A549 (cell line): Measurements from ENCODE around the gene ADCY7. TPM values are rescaled to one million over a fixed set of nuclear protein-coding genes. Genes with fewer than 3 reads are reported as not detected.
A peak's percentile ranks its signal among the peaks of the same experiment; 100 is the strongest.

Experiments used
- ATAC-seq, 2 experiments: fragments of 200-7000 bp in 1 of 2; fragments of >200 bp in 1 of 2; cut with Nextera tagmentation in 1 of 2; cut with Tn5 transposase in 1 of 2; 3 replicates each; pipeline versions ENCODE4 v1.8.0 to v1.9.1; 2018 to 2020; ENCODE audit warnings: mild to moderate bottlenecking in 1 of 2, moderate library complexity in 1 of 2
- CTCF ChIA-PET: fragments of 300-600 bp; sonication (Branson Sonifier 250); formaldehyde crosslinking; extraction: SDS; loops from one replicate; lab custom pipeline; 2021; ENCODE audit warnings: antibody characterized with exemption, inconsistent platforms; lab: Yijun Ruan, JAX
- POLR2A ChIA-PET: fragments of 350-600 bp; formaldehyde crosslinking; extraction: SDS; loops from one replicate; lab custom pipeline; 2021; ENCODE audit warnings: antibody characterized with exemption, inconsistent platforms; lab: Yijun Ruan, JAX
- DNase-seq, 2 experiments: peaks; one replicate each; pipeline versions ENCODE4 v3.0.0 to v3.0.0-alpha.2; 2011 to 2016; ENCODE audit warnings: low read depth in 1 of 2, low spot score in 1 of 2
- FAIRE-seq: peaks from 2 replicates; lab custom pipeline; 2011; peaks lifted over from hg19 to GRCh38; lab: Jason Lieb, UNC
- H3K27ac ChIP-seq, 2 experiments: fragments of >200 bp; sonication (Bioruptor Twin); formaldehyde crosslinking; 3 replicates each; pipeline ENCODE4 v1.5.1; 2016 to 2017
- H3K4me1 ChIP-seq: fragments of >200 bp; sonication (Bioruptor Twin); formaldehyde crosslinking; 3 replicates; pipeline ENCODE4 v1.6.1; 2016
- H3K4me2 ChIP-seq: fragments of >200 bp; sonication (Bioruptor Twin); formaldehyde crosslinking; 3 replicates; pipeline ENCODE4 v1.6.1; 2016
- H3K4me3 ChIP-seq: fragments of >200 bp; sonication (Bioruptor Twin); formaldehyde crosslinking; 3 replicates; pipeline ENCODE4 v1.5.1; 2016
- H3K9me3 ChIP-seq: fragments of >200 bp; sonication (Bioruptor Twin); formaldehyde crosslinking; 3 replicates; pipeline ENCODE4 v1.6.1; 2016
- CBX2 ChIP-seq: fragments of 200-600 bp; sonication (generic); IDR thresholded peaks from 2 replicates; pipeline ENCODE4 v1.6.1; 2016; ENCODE audit warnings: low read depth, mild to moderate bottlenecking, borderline replicate concordance
- CHD2 ChIP-seq: fragments of 150-350 bp; IDR thresholded peaks from 2 replicates; pipeline ENCODE4 v1.6.1; 2014; ENCODE audit warnings: low read length; ENCODE audit not compliant: partially characterized antibody
- CHD4 ChIP-seq: fragments of 200-600 bp; sonication (generic); IDR thresholded peaks from 2 replicates; pipeline ENCODE4 v1.6.1; 2016; ENCODE audit warnings: antibody characterized with exemption, mild to moderate bottlenecking, borderline replicate concordance
- HOXB13 ChIP-seq: fragments of 250-450 bp; sonication (Bioruptor Pico); IDR thresholded peaks from 2 replicates; pipeline ENCODE4 v1.5.0; 2020; ENCODE audit warnings: low read depth, mild to moderate bottlenecking, moderate library complexity
- KDM1A ChIP-seq: fragments of 200-600 bp; sonication (generic); IDR thresholded peaks from 2 replicates; pipeline ENCODE4 v1.6.1; 2016; ENCODE audit warnings: low read depth, mild to moderate bottlenecking
- MAX ChIP-seq: IDR thresholded peaks from 2 replicates; pipeline ENCODE4 v1.6.1; 2012
- NFE2L2 ChIP-seq: fragments of 150-350 bp; conservative IDR thresholded peaks from 2 replicates; pipeline ENCODE4 v1.6.1; 2014; ENCODE audit warnings: low read length
- POLR2AphosphoS2 ChIP-seq: conservative IDR thresholded peaks from 2 replicates; pipeline ENCODE4 v1.6.1; 2012; ENCODE audit warnings: low read length, improper control_type of control experiment, inconsistent platforms
- RAD21 ChIP-seq, 2 experiments: fragments of >200 bp in 1 of 2; sonication (Bioruptor Twin) in 1 of 2; formaldehyde crosslinking in 1 of 2; IDR thresholded peaks in 1 of 2; conservative IDR thresholded peaks in 1 of 2; 2 replicates in 1 of 2; 3 replicates in 1 of 2; pipeline ENCODE4 v1.6.1; 2012 to 2018; ENCODE audit warnings: inconsistent platforms in 1 of 2
- RNF2 ChIP-seq: fragments of 200-600 bp; sonication (generic); IDR thresholded peaks from 2 replicates; pipeline ENCODE4 v1.6.1; 2016; ENCODE audit warnings: low read depth, mild to moderate bottlenecking, antibody characterized with exemption, moderate library complexity, borderline replicate concordance
- ZFP36 ChIP-seq: fragments of 450-650 bp; IDR thresholded peaks from 2 replicates; pipeline ENCODE4 v1.6.1; 2014; ENCODE audit warnings: borderline replicate concordance; ENCODE audit not compliant: partially characterized antibody
- ZSCAN20 ChIP-seq: fragments of 250-450 bp; sonication (Bioruptor Pico); IDR thresholded peaks from 2 replicates; pipeline ENCODE4 v1.8.0; 2022; ENCODE audit warnings: mild to moderate bottlenecking, moderate library complexity
- WGBS: methylation state at CpG from one replicate; pipeline ENCODE4 v1.1.6; 2017; ENCODE audit errors: missing lambda C conversion rate; 5-methylcytosine and 5-hydroxymethylcytosine counted together
- polyA plus RNA-seq, 4 experiments: library from polyadenylated mRNA; depleted of rRNA in 3 of 4; stranded (reverse); fragments of >200 nt; fragmentation: RNase III in 1 of 4; extraction: RNeasy Plus Mini Kit Qiagen cat#74134 plus additional on column Dnase treatment in 1 of 4; gene quantifications; 2 replicates in 3 of 4; 3 replicates in 1 of 4; pipeline ENCODE4 v1.2.3, GENCODE V29; 2011 to 2017
- TF ChIP-seq, protein P1 (sequence below): IDR thresholded peaks from 2 replicates; pipeline ENCODE4 v1.6.1; 2012
- TF ChIP-seq, protein P2 (sequence below): fragments of 250-450 bp; sonication (Bioruptor Pico); IDR thresholded peaks from 2 replicates; pipeline ENCODE4 v1.5.0; 2021; ENCODE audit warnings: mild to moderate bottlenecking, moderate library complexity, borderline replicate concordance
- TF ChIP-seq, protein P3 (sequence below): fragments of >200 bp; sonication (Bioruptor Twin); formaldehyde crosslinking; IDR thresholded peaks from 2 replicates; pipeline ENCODE4 v1.6.1; 2016

ADCY7 gene
- polyA plus RNA-seq, 2 of the 4 experiments (the other 2 are of a cell fraction) = 10.5 to 18.7 TPM

DNA sequence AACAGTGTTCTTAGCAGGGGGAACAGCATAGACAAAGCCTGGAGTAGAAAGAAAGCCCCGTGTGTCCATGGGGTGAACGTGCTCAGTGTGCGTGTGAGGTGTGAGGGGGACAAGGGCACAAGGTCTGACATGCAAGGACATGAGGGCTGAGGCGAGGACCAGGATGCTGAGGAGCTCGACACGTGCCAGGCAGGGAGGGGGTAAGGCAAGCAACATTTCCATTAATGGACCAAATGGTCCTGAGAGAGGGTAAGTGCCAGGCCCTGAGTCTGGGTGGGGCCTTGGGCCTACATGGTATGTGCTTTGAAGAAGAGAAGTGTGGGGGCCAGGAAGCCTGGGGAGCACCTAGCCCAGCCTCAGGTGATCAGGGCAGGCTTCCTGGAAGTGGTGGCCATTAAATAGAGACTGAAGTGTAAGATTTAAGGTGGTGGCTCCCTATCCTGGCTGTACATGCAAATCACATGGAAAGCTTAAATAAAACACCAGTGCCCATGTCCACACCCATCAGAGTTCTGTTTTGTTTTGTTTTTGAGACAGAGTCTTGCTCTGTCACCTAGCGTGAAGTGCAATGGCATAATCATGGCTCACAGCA, 29.3 kb downstream of the ADCY7 start:
- no peak for FAIRE-seq
- 98% methylated on average over 7 of the region's 7 CpGs for WGBS

GRCh38 chr16:50296807-50297206, 30.5 kb downstream of the ADCY7 start:
- TF ChIP-seq ZSCAN20 = no peak
- TF ChIP-seq, protein P1, sequence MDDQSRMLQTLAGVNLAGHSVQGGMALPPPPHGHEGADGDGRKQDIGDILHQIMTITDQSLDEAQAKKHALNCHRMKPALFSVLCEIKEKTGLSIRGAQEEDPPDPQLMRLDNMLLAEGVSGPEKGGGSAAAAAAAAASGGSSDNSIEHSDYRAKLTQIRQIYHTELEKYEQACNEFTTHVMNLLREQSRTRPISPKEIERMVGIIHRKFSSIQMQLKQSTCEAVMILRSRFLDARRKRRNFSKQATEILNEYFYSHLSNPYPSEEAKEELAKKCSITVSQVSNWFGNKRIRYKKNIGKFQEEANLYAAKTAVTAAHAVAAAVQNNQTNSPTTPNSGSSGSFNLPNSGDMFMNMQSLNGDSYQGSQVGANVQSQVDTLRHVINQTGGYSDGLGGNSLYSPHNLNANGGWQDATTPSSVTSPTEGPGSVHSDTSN = no peak
- 40% methylated on average over 1 of the region's 2 CpGs for WGBS
- Histone ChIP-seq H3K9me3 (no peaks in the 10 kb centered on the region), H3K27ac (no peak overlapping the region), H3K4me1 (peaks cover 10% of the 10 kb centered on the region), H3K4me2 (no peak overlapping the region), H3K4me3 (no peak overlapping the region)
- FAIRE-seq (no peak), DNase-seq (no peak), ATAC-seq (no peak)
- POLR2A ChIA-PET = no interaction called here
- CTCF ChIA-PET = interaction anchor here (0.6 to 2.5 kb wide), 5 partner anchors 12 to 113 kb away, joined by 3 to 9 read pairs (median 5); no protein-coding TSS in a partner anchor

More for the DNA sequence above, 29.3 kb downstream of the ADCY7 start:
- Histone ChIP-seq H3K4me1 (no peaks in the 10 kb centered on the region), H3K27ac (no peak overlapping the region), H3K9me3 (no peaks in the 10 kb centered on the region), H3K4me3 (no peak overlapping the region), H3K4me2 (no peak overlapping the region)
- TF ChIP-seq NFE2L2 (no peak), CHD2 (no peak), CBX2 (no peak), POLR2AphosphoS2 (no peak), ZFP36 (peak; percentile 81), RAD21 (conservative IDR thresholded peaks at IDR 0.05 in 1 of 2, IDR thresholded peaks at IDR 0.05 in 1 of 2) (no peak), CHD4 (no peak)
- TF ChIP-seq, protein P2, sequence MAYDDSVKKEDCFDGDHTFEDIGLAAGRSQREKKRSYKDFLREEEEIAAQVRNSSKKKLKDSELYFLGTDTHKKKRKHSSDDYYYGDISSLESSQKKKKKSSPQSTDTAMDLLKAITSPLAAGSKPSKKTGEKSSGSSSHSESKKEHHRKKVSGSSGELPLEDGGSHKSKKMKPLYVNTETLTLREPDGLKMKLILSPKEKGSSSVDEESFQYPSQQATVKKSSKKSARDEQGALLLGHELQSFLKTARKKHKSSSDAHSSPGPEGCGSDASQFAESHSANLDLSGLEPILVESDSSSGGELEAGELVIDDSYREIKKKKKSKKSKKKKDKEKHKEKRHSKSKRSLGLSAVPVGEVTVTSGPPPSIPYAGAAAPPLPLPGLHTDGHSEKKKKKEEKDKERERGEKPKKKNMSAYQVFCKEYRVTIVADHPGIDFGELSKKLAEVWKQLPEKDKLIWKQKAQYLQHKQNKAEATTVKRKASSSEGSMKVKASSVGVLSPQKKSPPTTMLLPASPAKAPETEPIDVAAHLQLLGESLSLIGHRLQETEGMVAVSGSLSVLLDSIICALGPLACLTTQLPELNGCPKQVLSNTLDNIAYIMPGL (CRISPR knock-in tag) = no peak
- DNase-seq (no peak), ATAC-seq (no peak)
- CTCF ChIA-PET = interaction anchor here (1.1 to 2.5 kb wide), 5 partner anchors 11 to 83 kb away, joined by 3 to 9 read pairs (median 5); no protein-coding TSS in a partner anchor
- POLR2A ChIA-PET = no interaction called here

GRCh38 chr16:50297301-50298074, 31.1 kb downstream of the ADCY7 start:
- WGBS = 88% methylated on average over 10 of the region's 15 CpGs
- FAIRE-seq (no peak), ATAC-seq (no peak), DNase-seq (no peak)
- Histone ChIP-seq H3K4me3 (no peak overlapping the region), H3K4me2 (no peak overlapping the region), H3K27ac (no peak overlapping the region), H3K9me3 (no peaks in the 10 kb centered on the region), H3K4me1 (peaks cover 17% of the 10 kb centered on the region)
- ChIA-PET POLR2A (no interaction called here), CTCF (interaction anchor here (0.6 to 2.5 kb wide), 6 partner anchors 13 to 368 kb away, joined by 3 to 9 read pairs (median 4); no protein-coding TSS in a partner anchor)
- TF ChIP-seq MAX (no peak), RNF2 (no peak), KDM1A (no peak), HOXB13 (CRISPR knock-in tag) (no peak)
- TF ChIP-seq, protein P3, sequence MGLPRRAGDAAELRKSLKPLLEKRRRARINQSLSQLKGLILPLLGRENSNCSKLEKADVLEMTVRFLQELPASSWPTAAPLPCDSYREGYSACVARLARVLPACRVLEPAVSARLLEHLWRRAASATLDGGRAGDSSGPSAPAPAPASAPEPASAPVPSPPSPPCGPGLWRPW = no peak
